Effector CD4-positive, alpha-beta T cell (primary cell): ENCODE results near the gene PMFBP1.
A peak's percentile ranks its signal among the peaks of the same experiment; 100 is the strongest.

Experiments
- DNase-seq: peaks from one replicate; pipeline ENCODE4 v3.0.0-alpha.2; 2020

PMFBP1 gene

DNA sequence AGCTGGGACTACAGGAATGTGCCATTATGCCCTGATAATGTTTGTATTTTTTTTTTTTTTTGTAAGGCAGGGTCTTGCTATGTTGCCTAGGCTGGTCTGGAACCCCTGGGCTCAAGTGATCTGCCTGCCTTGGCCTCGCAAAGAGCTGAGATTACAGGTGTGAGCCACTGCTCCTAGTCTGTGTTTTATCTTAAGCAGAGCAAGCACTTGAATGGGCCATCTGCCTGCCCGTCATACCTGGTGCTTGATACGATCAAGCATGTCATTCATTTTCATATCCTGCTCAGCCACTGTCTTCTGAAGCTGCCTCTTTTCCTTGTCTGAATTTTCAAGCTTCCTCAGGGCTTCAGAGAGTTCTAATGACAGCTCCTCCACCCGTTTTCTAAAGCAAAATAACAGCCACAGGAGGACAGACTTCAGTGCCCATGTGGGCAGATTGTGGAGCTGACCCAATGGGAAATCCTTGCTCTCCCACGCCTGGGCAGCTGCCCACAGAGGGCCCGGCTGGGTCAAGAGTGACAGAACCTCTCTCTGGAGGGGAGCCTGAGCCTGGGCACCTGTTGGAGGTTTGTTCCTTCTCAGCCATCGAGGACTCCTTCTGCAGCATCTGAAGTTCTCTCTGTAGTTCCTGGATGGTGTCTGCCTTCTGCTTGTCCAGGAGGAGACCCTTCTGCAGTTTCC is 41.8 kb downstream of the PMFBP1 start:
- no peak for DNase-seq

GRCh38 chr16:72128701-72129100 is 43.3 kb downstream of the PMFBP1 start:
- DNase-seq = no peak

DNA sequence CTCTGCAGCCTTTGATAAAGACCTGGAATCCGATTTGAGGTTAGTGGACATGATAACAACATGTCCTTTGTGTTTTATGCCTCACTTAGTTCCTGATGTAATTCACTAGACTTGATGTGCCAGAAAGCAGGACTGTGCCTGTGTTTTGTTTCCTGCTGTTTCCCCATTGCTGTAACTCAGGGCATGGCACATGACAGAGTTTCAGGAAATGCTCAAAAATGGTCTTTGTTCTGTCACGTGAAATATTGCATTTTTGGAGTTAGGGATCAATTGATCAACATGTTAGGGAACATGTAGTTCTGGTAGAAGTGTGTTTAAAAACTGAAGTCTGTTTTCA is 45.6 kb downstream of the PMFBP1 start:
- no peak for DNase-seq

DNA sequence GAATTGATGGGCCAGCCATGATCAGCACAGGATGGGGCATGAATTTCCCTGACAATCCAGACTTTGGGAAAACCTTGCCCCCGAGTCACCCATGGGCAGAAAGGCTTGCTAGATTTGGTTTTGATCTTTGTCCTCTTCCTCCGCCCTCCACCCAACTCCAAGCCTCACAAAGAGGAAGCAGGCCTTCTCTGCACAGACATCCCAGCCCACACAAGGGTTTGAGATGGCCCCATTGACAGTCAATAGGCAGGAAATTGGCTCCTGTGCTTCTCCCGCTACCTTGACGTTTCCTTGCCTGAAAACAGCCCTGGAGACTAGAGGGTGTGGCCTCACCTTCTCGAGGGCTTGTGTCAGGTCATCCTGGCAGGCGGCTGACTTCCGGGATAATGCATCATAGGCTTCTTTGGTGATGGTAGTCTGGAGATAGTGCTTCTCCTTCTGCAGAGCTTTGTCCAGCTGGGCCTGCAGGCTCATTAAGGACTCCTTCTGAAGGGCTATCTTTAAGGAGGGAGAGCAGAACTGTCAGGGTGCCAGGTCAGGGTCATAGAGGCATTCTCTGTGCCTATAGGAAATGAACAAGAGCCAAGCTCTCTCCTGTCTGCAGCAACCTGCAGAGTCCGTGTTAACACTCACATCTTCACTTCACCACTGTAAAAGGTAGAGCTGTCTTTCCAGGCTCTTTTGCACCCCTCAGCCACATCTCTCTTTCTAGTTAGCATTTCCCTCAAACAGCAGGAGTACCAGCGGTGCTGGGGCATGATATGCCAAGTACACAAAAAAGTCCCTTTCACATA is 46.1 kb downstream of the PMFBP1 start:
- DNase-seq = no peak

- peak; percentile 41 for DNase-seq
Measured at GRCh38 chr16:72124761-72125634, 47.0 kb downstream of the PMFBP1 start.

DNA sequence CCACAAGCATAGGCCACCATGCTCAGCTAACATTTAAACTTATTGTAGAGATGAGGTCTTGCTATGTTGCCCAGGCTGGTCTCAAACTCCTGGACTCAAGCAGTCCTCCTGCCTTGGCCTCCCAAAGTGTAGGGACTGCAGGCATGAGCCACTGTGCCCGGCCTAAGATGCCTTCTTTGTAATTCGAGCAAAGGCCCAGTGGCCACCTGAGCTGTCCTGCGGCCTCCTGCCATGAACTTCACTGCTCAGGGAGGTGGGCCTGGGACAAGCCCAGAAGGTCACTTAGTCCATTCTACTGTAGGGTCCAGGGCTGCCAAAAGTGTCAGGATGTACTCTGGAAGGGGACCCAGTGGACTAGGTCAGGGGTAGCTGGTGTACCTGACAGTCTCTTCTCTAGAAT is 47.8 kb downstream of the PMFBP1 start:
- no peak for DNase-seq

- no peak for DNase-seq
Measured at GRCh38 chr16:72123426-72123825, 48.5 kb downstream of the PMFBP1 start.

DNA sequence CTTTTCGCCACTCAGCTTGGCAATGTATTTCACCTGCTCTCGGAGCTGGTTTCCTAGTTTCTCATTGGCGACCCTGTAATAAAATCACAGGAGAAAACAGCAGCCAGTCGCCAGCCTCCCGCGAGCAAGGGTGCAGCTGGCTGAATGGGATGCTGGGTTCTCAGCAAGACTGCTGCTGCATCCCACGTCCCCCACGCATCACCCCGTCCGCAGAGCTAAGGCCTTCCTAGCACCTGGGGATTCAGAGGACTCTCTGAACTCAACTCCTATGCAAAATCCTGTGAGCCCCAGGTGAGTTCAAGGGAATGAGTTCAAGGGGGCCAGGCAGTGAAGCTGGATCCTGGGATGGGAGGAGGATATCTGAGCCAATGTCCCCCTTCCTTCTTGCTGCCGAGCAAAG is 49.0 kb downstream of the PMFBP1 start:
- DNase-seq = no peak

DNA sequence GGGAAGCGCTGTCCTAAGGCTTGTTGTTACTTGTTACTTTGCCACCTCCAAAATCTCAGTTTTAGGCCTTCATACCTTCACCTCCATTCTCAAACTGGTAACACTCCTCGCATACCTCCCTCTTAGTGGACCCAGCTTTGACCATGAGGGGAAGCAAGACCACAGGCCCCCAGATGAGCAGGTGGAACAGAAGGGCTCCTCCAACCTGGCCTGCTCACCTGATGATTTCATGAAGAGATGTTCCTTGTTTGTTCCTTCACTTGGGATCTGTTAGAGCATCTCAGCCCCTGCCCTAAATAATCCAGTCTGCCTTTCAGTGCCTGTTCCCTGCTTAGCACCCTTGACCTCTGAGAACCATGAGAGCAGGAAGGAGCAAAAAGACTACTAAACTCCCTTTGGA is 49.6 kb downstream of the PMFBP1 start:
- no peak for DNase-seq

DNA sequence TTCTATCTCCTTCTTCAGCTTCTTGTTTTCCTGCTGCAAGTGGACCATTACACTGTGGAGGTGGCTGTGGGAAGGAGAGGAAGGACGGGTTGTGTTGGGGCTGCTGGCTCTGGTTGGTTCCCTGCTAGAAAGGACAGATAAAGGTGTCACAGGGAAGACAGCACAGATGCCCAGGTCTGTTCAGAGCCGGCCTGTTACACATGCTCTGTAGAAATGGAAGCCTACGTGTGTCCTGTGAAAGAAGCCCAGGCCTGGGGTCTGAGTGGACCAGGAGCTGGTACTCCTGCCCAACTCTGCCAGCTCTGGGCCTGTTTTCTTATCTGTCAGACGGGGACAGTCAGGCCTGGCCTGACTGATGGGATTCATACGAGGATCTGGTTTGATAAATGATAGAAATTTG is 51.9 kb downstream of the PMFBP1 start:
- DNase-seq = no peak

DNA sequence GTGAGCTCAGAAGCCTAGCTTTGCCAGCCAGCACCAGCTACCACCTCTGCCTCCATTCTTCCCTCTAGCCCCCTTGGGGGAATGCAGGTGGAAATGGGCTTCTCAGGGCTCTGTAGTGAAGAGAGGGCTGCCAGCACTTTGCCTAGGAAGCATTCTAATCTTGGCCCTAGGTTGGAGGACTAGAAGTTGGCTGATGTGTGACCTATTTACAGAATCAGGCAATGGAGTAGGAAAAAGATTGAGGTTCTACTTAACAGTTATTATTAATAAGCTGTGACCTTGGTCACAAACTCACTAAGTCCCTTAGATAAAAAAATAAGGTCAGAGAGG is 58.4 kb downstream of the PMFBP1 start:
- DNase-seq = no peak

GRCh38 chr16:72112906-72113615 is 58.9 kb downstream of the PMFBP1 start:
- no peak for DNase-seq

GRCh38 chr16:72112452-72112792 is 59.5 kb downstream of the PMFBP1 start:
- no peak for DNase-seq

DNA sequence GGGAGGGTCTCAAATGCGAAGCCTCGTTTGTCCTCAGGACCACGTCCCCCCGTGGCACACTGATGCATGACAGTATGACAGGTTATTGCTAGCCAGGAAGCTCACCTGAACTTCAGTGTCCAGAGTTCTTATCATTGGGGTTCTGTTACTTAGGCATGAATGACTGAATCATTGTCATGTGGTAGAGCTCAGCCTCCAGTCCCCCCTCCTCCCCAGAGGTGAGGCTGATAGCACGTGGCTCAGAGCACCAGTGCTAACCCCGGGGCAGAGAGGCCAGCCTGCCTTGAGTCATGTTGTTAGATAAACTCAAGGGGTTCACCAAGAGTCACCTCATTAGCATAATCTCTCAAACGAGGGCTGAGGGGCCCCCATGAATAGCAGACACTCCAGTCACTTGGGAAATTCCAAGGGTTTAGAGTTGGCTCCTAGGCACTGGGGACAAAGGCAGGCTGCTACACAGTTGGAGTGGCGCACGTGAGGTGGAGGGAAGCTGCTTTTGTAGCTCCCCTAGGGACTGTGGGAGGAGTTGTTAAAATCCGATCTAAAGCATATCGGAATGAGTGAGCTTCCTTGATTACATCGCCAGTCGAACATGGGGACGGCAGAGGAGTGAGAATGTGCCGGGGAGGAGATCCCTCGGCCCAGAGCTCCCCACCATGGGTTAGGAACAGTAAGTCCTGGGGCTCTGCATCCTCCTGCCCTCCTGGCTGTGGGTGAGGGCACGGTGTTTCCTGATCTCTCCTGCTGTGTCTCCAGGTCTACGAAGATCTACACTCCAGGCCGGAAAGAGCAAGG is 60.1 kb downstream of the PMFBP1 start:
- DNase-seq = no peak

- DNase-seq = no peak
Measured at GRCh38 chr16:72110662-72111615, 61.0 kb downstream of the PMFBP1 start.

- no peak for DNase-seq
Measured at GRCh38 chr16:72109966-72110530, 61.9 kb downstream of the PMFBP1 start.

DNA sequence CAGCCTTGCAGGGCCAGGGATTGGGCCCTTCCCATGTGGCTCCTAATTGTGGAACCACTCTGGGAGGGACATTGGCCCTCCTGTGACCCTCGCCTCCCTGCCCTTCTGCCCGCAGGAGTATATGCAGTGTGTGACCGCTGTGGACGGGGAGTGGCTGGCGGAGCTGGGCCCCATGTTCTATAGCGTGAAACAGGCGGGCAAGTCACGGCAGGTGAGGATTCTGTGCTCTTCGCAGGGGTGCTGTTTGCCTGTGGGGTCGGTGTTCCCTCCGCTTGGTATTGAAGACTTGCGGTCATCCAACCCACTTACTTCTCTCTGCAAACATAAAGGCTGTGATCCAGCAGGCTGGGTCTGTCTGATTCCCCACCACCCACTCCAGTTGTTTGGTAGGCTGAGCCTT is 62.7 kb downstream of the PMFBP1 start:
- DNase-seq = no peak

- DNase-seq = no peak
Measured at GRCh38 chr16:72108353-72109102, 63.4 kb downstream of the PMFBP1 start.

DNA sequence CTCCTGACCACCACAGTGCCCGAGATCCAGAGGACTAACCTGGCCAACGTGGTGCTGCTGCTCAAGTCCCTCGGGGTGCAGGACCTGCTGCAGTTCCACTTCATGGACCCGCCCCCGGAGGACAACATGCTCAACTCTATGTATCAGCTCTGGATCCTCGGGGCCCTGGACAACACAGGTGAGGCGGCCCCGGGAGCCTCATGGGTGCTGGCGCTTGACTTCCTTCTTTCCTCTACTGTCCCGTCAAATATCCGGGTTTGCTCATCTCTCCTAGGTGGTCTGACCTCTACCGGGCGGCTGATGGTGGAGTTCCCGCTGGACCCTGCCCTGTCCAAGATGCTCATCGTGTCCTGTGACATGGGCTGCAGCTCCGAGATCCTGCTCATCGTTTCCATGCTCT is 64.6 kb downstream of the PMFBP1 start:
- DNase-seq = no peak

DNA sequence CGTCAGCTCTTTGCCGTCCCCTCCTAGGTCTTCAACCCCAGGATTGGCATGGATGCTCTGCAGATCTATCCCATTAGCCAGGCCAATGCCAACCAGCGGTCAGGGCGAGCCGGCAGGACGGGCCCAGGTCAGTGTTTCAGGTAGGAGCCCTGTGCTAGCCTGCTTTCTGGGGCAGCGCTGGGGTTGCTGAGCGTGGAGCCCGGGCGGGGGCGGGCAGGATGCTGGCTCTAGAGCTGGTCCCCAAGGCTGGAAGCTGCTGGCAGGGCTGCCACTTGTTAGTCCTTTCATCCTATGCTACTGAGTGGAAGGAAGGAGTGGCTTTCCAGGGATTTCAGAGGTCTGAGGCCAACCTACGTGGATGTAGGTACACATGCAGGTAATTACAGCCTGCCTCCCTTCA is 66.0 kb downstream of the PMFBP1 start:
- no peak for DNase-seq
